Embryonic facial prominence (tissue), 1 donor: ENCODE data around the gene IQCN.

Source experiments
- DNase-seq: peaks from one replicate; pipeline ENCODE4 v3.0.0-alpha.2; 2016; ENCODE audit errors: extremely low spot score

The IQCN gene

GRCh38 chr19:18266771-18267686 is 7.2 kb downstream of the IQCN start:
- DNase-seq: no peak

GRCh38 chr19:18265582-18265981 is 8.7 kb downstream of the IQCN start:
- no peak for DNase-seq

GRCh38 chr19:18264971-18265540 is 9.2 kb downstream of the IQCN start:
- DNase-seq: no peak

GRCh38 chr19:18264137-18264854 is 10.0 kb downstream of the IQCN start:
- DNase-seq: no peak

- DNase-seq: no peak
Observed at GRCh38 chr19:18263324-18264136, 10.7 kb downstream of the IQCN start.

GRCh38 chr19:18262917-18263316 is 11.3 kb downstream of the IQCN start:
- DNase-seq: no peak

DNA sequence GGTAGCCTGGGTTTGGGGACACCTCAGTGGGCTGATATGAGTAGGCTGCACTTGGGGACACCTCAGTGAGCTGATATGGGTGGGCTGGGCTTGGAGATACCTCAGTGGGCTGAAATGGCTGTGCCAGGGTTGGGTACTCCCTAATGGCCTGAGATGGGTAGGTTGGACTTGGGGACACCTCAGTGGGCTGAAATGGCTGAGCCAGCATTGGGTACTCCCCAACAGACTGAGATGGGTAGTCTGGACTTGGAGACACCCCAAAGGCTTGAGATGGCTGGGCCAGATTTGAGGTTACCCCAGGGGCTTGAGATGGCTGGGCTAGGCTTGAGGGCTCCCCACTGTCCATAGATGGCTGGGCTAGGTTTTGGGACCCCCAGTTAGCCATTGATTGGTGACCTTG is 12.1 kb downstream of the IQCN start:
- no peak for DNase-seq

DNA sequence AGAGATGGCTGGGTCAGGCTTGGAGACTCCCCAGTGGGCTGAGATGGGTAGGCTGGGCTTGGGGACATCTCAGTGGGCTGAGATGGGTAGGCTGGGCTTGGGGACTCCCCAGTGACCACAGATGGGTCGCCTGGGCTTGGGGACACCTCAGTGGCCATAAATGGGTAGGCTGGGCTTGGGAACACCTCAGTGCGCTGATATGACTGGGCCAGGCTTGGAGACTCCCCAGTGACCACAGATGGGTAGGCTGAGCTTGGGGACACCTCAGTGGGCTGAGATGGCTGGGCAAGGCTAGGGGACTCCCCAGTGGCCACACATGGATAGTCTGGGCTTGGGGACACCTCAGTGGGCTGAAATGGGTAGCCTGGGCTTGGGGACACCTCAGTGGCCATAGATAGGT is 12.8 kb downstream of the IQCN start:
- DNase-seq: no peak

GRCh38 chr19:18259893-18260292 is 14.4 kb downstream of the IQCN start:
- no peak for DNase-seq

DNA sequence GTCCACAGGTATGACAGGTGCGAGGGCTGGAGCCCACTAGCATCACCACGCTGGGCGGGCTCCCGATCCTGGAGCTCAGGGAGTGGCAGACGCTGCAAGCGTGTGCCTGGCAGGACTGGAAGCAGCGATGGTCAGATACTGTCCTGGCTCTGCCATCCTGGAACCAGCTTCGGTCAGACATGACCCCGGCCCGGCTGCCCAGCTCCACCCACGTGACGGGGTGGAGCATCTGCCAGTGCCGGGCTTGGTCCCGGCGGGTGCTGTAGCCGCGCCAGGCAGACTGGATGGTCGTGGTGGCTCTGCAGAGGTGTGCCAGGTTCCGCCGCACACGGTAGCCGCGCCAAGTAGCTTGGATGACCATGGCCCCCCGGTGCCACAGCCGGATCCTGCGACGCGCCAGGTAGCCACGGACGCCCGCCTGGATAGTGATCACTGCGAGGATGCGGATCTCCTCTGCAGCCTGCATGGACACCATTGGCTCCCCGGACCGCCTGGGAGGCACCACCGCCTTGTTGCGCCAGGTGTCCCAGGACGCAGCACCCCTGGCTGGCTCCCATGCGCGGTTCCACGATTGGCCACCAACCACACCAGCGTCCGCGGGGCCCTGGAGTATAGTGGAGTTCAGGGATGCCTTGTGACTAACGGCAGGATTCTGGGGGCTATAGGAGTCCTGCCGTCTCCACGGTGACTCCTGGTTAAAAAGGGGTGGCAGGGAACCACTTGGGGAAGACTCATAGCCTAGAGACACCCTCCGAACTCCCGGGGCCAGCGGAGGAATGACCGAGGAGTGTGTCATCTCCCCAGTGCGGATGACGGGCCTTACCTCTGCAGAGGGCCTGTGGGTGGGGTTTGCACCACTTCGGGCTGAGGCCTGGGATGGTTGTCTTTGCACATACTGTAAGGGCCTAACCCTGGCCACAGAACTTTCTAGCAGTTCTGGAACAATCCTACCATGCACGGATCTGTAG is 16.5 kb downstream of the IQCN start:
- DNase-seq: no peak

GRCh38 chr19:18254546-18255503 is 19.4 kb downstream of the IQCN start:
- DNase-seq: no peak

DNA sequence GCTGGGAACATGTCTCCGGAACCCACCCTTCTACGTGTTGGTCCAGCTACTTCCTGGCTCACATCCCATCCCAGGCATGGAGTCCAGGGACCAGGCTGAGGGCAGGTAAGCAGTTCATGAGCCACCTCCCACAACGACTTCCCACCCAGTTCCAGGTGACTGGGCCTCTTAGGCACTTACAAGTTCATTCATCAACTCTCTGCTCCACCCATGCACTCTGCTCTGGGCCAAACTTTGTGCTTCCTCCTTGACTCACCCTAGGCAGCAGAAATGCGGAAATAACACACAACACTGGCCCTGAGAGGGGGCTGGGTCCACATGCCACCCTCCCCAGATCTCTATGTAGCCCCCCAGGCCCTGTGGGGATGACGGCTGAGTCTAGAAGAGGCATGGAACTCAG is 20.5 kb downstream of the IQCN start:
- no peak for DNase-seq

DNA sequence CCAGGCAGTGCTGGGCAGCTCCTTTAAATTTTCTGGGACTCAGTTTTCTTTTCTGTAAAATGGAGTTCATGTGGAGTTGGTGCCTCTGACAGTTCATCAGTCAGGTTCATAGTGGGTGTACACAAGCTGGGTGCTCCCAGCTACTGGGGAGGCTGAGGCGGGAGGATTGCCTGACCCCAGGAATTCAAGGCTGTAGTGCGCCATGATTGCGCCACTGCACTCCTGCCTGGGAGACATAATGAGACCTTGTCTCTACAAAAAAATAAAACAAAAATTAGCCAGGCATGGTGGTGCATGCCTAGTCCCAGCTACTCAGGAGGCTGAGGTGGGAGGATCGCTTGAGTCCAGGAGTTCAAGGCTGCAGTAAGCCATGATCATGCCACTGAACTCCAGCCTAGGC is 21.1 kb downstream of the IQCN start:
- no peak for DNase-seq

DNA sequence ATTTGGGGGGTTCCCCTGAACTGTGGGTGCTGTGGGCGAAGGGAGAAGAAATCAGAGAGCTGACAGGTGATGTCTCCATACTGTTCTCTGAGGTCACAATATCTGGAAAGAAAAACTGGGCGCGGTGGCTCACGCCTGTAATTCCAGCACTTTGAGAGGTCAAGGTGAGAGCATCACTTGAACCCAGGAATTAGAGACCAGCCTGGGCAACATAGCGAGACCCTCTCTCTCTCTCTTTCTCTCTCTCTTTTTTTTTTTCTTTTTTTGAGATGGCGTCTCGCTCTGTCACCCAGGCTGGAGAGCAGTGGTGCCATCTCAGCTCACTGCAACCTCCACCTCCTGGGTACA is 21.9 kb downstream of the IQCN start:
- no peak for DNase-seq

GRCh38 chr19:18251587-18252369 is 22.5 kb downstream of the IQCN start:
- DNase-seq: no peak

- no peak for DNase-seq
Observed at GRCh38 chr19:18249834-18250233, 24.4 kb downstream of the IQCN start.

DNA sequence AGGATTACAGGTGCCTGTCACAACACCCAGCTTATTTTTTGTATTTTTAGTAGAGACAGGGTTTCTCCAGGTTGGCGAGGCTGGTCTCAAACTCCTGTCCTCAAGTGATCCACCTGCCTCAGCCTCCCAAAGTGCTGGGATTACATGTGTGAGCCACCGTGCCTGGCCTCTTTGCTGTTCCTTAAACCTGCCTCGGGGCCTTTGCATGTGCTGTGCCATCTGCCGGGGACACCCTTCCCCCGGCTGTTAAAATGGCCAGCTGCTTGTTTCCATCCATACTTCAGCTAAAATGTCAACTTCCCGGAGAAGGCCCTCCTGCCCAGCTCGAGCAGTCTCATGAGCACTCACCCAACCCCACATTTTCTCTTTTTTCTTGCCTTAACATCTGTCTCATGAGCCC is 29.0 kb downstream of the IQCN start:
- no peak for DNase-seq

- no peak for DNase-seq
Observed at GRCh38 chr19:18239303-18239702, 34.9 kb downstream of the IQCN start.

DNA sequence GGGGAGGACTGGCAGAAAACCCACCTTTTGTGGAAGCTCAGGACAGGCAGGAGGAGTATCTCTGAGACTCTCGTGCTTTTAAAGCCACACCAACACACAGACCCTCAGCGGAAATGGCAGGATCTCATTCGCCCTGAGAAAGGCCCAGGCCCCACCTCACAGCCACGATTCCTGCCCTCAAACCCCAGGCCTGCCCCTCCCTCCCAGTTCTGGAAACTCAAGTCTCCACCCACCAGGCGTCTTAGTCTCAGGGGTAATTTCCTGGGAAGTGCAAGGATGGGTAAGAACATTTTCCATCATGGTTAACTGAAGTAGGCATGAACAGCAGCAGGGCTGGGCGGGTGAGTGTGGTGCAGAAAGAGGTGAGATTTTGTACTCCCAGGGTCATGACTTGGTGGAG is 40.1 kb downstream of the IQCN start:
- no peak for DNase-seq
